ENCODE measurements around the gene IFNLR1.

Gene IFNLR1

GRCh38 chr1:24224761-24225160 lies 37.7 kb upstream of the IFNLR1 start:
- no peak for DNase-seq
- Histone ChIP-seq H3K4me1 (ENCODE audit: control extremely low read depth in 1 of 4, control insufficient read depth in 4 of 4, insufficient read depth in 4 of 4, low read length in 3 of 4) (no peaks in the 10 kb centered on the region), H3K36me3 (ENCODE audit: control insufficient read depth in 4 of 4, insufficient read depth in 4 of 4, low read length in 3 of 4) (no peaks in the 10 kb centered on the region), H3K4me3 (ENCODE audit: control insufficient read depth in 1 of 7, extremely low read depth in 1 of 7, insufficient read depth in 4 of 7, low read depth in 2 of 7, low read length in 6 of 7) (no peak overlapping the region), H3K27ac (ENCODE audit: insufficient read depth in 1 of 2, low read depth in 1 of 2, low read length in 2 of 2, poor library complexity in 1 of 2, severe bottlenecking in 2 of 2) (no peak overlapping the region), H3K9me3 (ENCODE audit: control extremely low read depth in 1 of 5, control insufficient read depth in 4 of 5, insufficient read depth in 2 of 5, low read depth in 1 of 5, low read length in 4 of 5) (no peaks in the 10 kb centered on the region), H3K27me3 (replicated peaks in 2 of 5; ENCODE audit: control insufficient read depth in 4 of 5, insufficient read depth in 5 of 5, low read length in 4 of 5) (peaks cover 0 to 1% (median 0%) of the 10 kb centered on the region in 5 experiments)
- CTCF ChIA-PET, result no interaction called here
- WGBS (ENCODE audit: insufficient coverage), result 100% methylated on average over 2 of the region's 4 CpGs
- POLR2A ChIA-PET, result no interaction called here

GRCh38 chr1:24224086-24224485 lies 37.0 kb upstream of the IFNLR1 start:
- ChIA-PET POLR2A (interaction anchor here (0.5 kb wide), 1 partner anchor 709 kb away, joined by 3 read pairs; no protein-coding TSS in a partner anchor), CTCF (interaction anchor here (1.1 kb wide), 1 partner anchor 22 kb away, joined by 4 read pairs; no protein-coding TSS in a partner anchor)
- no peak overlapping the region for H3K27ac ChIP-seq (ENCODE audit: insufficient read depth in 1 of 2, low read depth in 1 of 2, low read length in 2 of 2, poor library complexity in 1 of 2, severe bottlenecking in 2 of 2)
- 100% methylated on average over 2 of the region's 2 CpGs for WGBS (ENCODE audit: insufficient coverage)
- no peaks in the 10 kb centered on the region for H3K36me3 ChIP-seq (ENCODE audit: control insufficient read depth in 4 of 4, insufficient read depth in 4 of 4, low read length in 3 of 4)
- no peaks in the 10 kb centered on the region for H3K9me3 ChIP-seq (ENCODE audit: control extremely low read depth in 1 of 5, control insufficient read depth in 4 of 5, insufficient read depth in 2 of 5, low read depth in 1 of 5, low read length in 4 of 5)
- DNase-seq, result no peak
- no peak overlapping the region for H3K4me3 ChIP-seq (ENCODE audit: control insufficient read depth in 1 of 7, extremely low read depth in 1 of 7, insufficient read depth in 4 of 7, low read depth in 2 of 7, low read length in 6 of 7)
- no peaks in the 10 kb centered on the region for H3K4me1 ChIP-seq (ENCODE audit: control extremely low read depth in 1 of 4, control insufficient read depth in 4 of 4, insufficient read depth in 4 of 4, low read length in 3 of 4)
- H3K27me3 ChIP-seq (replicated peaks in 2 of 5; ENCODE audit: control insufficient read depth in 4 of 5, insufficient read depth in 5 of 5, low read length in 4 of 5), result peaks cover 0 to 4% (median 0%) of the 10 kb centered on the region in 5 experiments

GRCh38 chr1:24222793-24223192 lies 35.7 kb upstream of the IFNLR1 start:
- no peak overlapping the region for H3K4me3 ChIP-seq (ENCODE audit: control insufficient read depth in 1 of 7, extremely low read depth in 1 of 7, insufficient read depth in 4 of 7, low read depth in 2 of 7, low read length in 6 of 7)
- POLR2A ChIA-PET, result no interaction called here
- no peak overlapping the region for H3K27ac ChIP-seq (ENCODE audit: insufficient read depth in 1 of 2, low read depth in 1 of 2, low read length in 2 of 2, poor library complexity in 1 of 2, severe bottlenecking in 2 of 2)
- H3K9me3 ChIP-seq (ENCODE audit: control extremely low read depth in 1 of 5, control insufficient read depth in 4 of 5, insufficient read depth in 2 of 5, low read depth in 1 of 5, low read length in 4 of 5), result no peaks in the 10 kb centered on the region
- CTCF ChIA-PET, result interaction anchor here (1.0 to 1.3 kb wide), 2 partner anchors 79 to 87 kb away, joined by 3 read pairs; no protein-coding TSS in a partner anchor
- no peaks in the 10 kb centered on the region for H3K36me3 ChIP-seq (ENCODE audit: control insufficient read depth in 4 of 4, insufficient read depth in 4 of 4, low read length in 3 of 4)
- H3K4me1 ChIP-seq (ENCODE audit: control extremely low read depth in 1 of 4, control insufficient read depth in 4 of 4, insufficient read depth in 4 of 4, low read length in 3 of 4), result no peaks in the 10 kb centered on the region
- 80% methylated on average over 1 of the region's 1 CpG for WGBS (ENCODE audit: insufficient coverage)
- no peak for DNase-seq
- H3K27me3 ChIP-seq (replicated peaks in 2 of 5; ENCODE audit: control insufficient read depth in 4 of 5, insufficient read depth in 5 of 5, low read length in 4 of 5), result peaks cover 0 to 6% (median 2%) of the 10 kb centered on the region in 5 experiments

- H3K36me3 ChIP-seq (ENCODE audit: control insufficient read depth in 4 of 4, insufficient read depth in 4 of 4, low read length in 3 of 4), result no peaks in the 10 kb centered on the region
- no peak overlapping the region for H3K4me3 ChIP-seq (ENCODE audit: control insufficient read depth in 1 of 7, extremely low read depth in 1 of 7, insufficient read depth in 4 of 7, low read depth in 2 of 7, low read length in 6 of 7)
- ChIA-PET CTCF (interaction anchor here (1.0 to 1.3 kb wide), 2 partner anchors 79 to 86 kb away, joined by 3 read pairs; no protein-coding TSS in a partner anchor), POLR2A (no interaction called here)
- peaks cover 0 to 11% (median 4%) of the 10 kb centered on the region in 5 experiments for H3K27me3 ChIP-seq (replicated peaks in 2 of 5; ENCODE audit: control insufficient read depth in 4 of 5, insufficient read depth in 5 of 5, low read length in 4 of 5)
- 88% methylated on average over 5 of the region's 9 CpGs for WGBS (ENCODE audit: insufficient coverage)
- H3K4me1 ChIP-seq (ENCODE audit: control extremely low read depth in 1 of 4, control insufficient read depth in 4 of 4, insufficient read depth in 4 of 4, low read length in 3 of 4), result no peaks in the 10 kb centered on the region
- DNase-seq, result no peak
- no peak overlapping the region for H3K27ac ChIP-seq (ENCODE audit: insufficient read depth in 1 of 2, low read depth in 1 of 2, low read length in 2 of 2, poor library complexity in 1 of 2, severe bottlenecking in 2 of 2)
- no peaks in the 10 kb centered on the region for H3K9me3 ChIP-seq (ENCODE audit: control extremely low read depth in 1 of 5, control insufficient read depth in 4 of 5, insufficient read depth in 2 of 5, low read depth in 1 of 5, low read length in 4 of 5)
Observed at GRCh38 chr1:24222008-24222605, 35.0 kb upstream of the IFNLR1 start.

GRCh38 chr1:24221246-24221645 lies 34.2 kb upstream of the IFNLR1 start:
- Histone ChIP-seq H3K27me3 (replicated peaks in 2 of 5; ENCODE audit: control insufficient read depth in 4 of 5, insufficient read depth in 5 of 5, low read length in 4 of 5) (peaks cover 0 to 20% (median 7%) of the 10 kb centered on the region in 5 experiments), H3K36me3 (ENCODE audit: control insufficient read depth in 4 of 4, insufficient read depth in 4 of 4, low read length in 3 of 4) (no peaks in the 10 kb centered on the region), H3K4me3 (ENCODE audit: control insufficient read depth in 1 of 7, extremely low read depth in 1 of 7, insufficient read depth in 4 of 7, low read depth in 2 of 7, low read length in 6 of 7) (no peak overlapping the region), H3K27ac (ENCODE audit: insufficient read depth in 1 of 2, low read depth in 1 of 2, low read length in 2 of 2, poor library complexity in 1 of 2, severe bottlenecking in 2 of 2) (no peak overlapping the region), H3K4me1 (ENCODE audit: control extremely low read depth in 1 of 4, control insufficient read depth in 4 of 4, insufficient read depth in 4 of 4, low read length in 3 of 4) (no peaks in the 10 kb centered on the region), H3K9me3 (ENCODE audit: control extremely low read depth in 1 of 5, control insufficient read depth in 4 of 5, insufficient read depth in 2 of 5, low read depth in 1 of 5, low read length in 4 of 5) (no peaks in the 10 kb centered on the region)
- no peak for DNase-seq
- 73% methylated on average over 2 of the region's 2 CpGs for WGBS (ENCODE audit: insufficient coverage)
- ChIA-PET POLR2A (no interaction called here), CTCF (interaction anchor here (0.6 kb wide), 1 partner anchor 410 kb away, joined by 3 read pairs; no protein-coding TSS in a partner anchor)

GRCh38 chr1:24216276-24217074 lies 29.4 kb upstream of the IFNLR1 start:
- Histone ChIP-seq H3K36me3 (ENCODE audit: control insufficient read depth in 4 of 4, insufficient read depth in 4 of 4, low read length in 3 of 4) (no peaks in the 10 kb centered on the region), H3K4me1 (ENCODE audit: control extremely low read depth in 1 of 4, control insufficient read depth in 4 of 4, insufficient read depth in 4 of 4, low read length in 3 of 4) (no peaks in the 10 kb centered on the region), H3K27ac (ENCODE audit: insufficient read depth in 1 of 2, low read depth in 1 of 2, low read length in 2 of 2, poor library complexity in 1 of 2, severe bottlenecking in 2 of 2) (no peak overlapping the region), H3K4me3 (ENCODE audit: control insufficient read depth in 1 of 7, extremely low read depth in 1 of 7, insufficient read depth in 4 of 7, low read depth in 2 of 7, low read length in 6 of 7) (no peak overlapping the region), H3K9me3 (ENCODE audit: control extremely low read depth in 1 of 5, control insufficient read depth in 4 of 5, insufficient read depth in 2 of 5, low read depth in 1 of 5, low read length in 4 of 5) (peaks cover 0 to 5% (median 4%) of the 10 kb centered on the region in 5 experiments), H3K27me3 (replicated peaks in 2 of 5; ENCODE audit: control insufficient read depth in 4 of 5, insufficient read depth in 5 of 5, low read length in 4 of 5) (peaks cover 0 to 44% (median 7%) of the 10 kb centered on the region in 5 experiments)
- ChIA-PET POLR2A (no interaction called here), CTCF (interaction anchor here (1.4 kb wide), 1 partner anchor 175 kb away, joined by 4 read pairs; no protein-coding TSS in a partner anchor)
- WGBS (ENCODE audit: insufficient coverage), result 60% methylated on average over 11 of the region's 14 CpGs
- DNase-seq, result no peak
